ENCODE data around the gene COMT.

Gene COMT

DNA sequence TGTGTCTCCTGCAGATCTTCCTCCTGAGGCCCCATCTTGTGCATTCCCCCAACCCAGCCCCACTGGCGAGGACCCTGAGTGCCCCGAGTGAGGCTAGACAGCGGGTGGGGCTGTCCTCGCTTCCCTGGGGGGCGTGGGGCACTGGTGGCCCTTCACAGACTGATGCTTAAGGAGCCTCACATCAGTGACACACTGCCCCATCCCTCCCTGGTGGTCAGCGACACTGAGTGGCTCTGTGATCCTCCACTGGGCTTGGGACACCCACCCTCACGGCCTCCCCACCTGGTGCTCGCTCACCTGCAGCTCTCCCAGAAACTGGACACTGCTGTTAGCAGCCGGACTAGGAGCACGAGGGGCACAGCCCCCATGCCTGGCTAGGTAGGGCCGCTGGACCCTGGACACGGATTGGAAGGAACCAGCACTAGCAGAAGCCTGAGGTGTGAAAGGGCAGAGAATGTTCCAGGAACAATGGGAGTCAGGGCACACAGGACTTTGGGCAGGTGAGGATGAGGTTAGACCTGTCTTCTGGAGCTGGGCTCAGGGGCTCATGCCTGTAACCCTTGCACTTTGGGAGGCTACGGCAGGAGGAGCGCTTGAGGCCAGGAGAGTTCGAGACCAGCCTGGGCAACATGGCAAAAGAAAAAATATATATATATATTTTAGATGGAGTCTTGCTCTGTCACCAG is 23.3 kb downstream of the COMT start:
- Histone ChIP-seq H3K27me3 (ENCODE audit: control insufficient read depth in 1 of 2, insufficient read depth in 2 of 2, low read length in 2 of 2) (no peaks in the 10 kb centered on the region), H3K9me3 (ENCODE audit: control insufficient read depth in 1 of 2, low read length in 2 of 2) (no peaks in the 10 kb centered on the region), H3K36me3 (ENCODE audit: control insufficient read depth in 1 of 2, insufficient read depth in 2 of 2, low read length in 2 of 2) (peaks cover 16 to 48% of the 10 kb centered on the region in 2 donors), H3K27ac (ENCODE audit: low read depth, low read length) (no peak overlapping the region), H3K4me1 (ENCODE audit: control insufficient read depth in 1 of 2, insufficient read depth in 2 of 2, low read length in 2 of 2) (peaks cover 45 to 47% of the 10 kb centered on the region in 2 donors), H3K4me3 (ENCODE audit: low read depth in 1 of 2, low read length in 2 of 2) (peak overlapping the region in 1 of 2 donors; percentile 74), H3K9ac (ENCODE audit: low read depth in 1 of 2, low read length in 2 of 2) (no peak overlapping the region)

DNA sequence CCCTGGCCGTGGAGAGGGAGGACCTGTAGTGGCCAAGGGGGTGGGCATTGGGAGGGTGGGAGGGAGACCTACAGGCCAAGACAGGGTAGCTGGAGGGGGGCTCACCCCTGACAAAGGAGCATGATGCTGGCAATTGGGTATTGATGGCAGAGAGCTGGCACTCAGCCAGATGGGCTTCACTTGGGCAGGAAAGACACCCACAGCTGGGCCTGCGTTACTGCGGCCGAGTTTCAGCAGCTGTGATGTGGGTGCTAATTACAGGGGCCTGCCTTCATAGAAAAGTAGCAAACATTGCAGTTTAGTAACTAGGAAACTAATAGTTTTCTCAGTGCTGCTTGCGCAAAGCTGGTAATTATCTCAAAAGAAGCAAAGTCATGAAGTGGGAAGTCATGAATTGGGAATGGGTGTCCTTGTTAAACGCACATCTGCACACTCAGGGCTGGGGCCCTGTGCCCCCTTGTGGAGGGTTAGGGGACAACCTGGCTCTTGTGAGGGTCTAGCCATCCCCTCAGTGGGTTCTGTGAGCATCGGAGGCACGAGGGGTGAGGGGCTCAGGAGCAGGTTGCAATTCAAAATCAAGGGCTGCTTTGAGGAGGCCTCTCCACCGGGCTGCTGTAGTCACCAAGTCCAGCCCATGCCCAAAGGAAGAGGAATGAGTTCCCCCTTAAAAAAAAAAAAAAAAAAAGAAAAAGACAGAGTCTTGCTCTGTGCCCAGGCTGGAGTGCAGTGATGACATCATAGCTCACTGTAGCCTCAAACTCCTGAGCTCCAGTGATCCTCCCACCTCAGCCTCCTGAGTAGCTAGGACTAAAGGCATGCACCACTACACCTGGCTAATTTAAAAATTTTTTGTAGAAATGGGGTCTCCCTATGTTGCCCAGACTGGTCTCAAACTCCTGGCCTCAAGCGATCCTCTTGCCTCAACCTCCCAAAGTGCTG is 24.5 kb downstream of the COMT start:
- Histone ChIP-seq H3K4me3 (ENCODE audit: low read depth in 1 of 2, low read length in 2 of 2) (no peak overlapping the region), H3K27ac (ENCODE audit: low read depth, low read length) (no peak overlapping the region), H3K36me3 (ENCODE audit: control insufficient read depth in 1 of 2, insufficient read depth in 2 of 2, low read length in 2 of 2) (peaks cover 16 to 48% of the 10 kb centered on the region in 2 donors), H3K9ac (ENCODE audit: low read depth in 1 of 2, low read length in 2 of 2) (no peak overlapping the region), H3K27me3 (ENCODE audit: control insufficient read depth in 1 of 2, insufficient read depth in 2 of 2, low read length in 2 of 2) (no peaks in the 10 kb centered on the region), H3K4me1 (ENCODE audit: control insufficient read depth in 1 of 2, insufficient read depth in 2 of 2, low read length in 2 of 2) (peaks cover 39 to 42% of the 10 kb centered on the region in 2 donors), H3K9me3 (ENCODE audit: control insufficient read depth in 1 of 2, low read length in 2 of 2) (no peaks in the 10 kb centered on the region)

DNA sequence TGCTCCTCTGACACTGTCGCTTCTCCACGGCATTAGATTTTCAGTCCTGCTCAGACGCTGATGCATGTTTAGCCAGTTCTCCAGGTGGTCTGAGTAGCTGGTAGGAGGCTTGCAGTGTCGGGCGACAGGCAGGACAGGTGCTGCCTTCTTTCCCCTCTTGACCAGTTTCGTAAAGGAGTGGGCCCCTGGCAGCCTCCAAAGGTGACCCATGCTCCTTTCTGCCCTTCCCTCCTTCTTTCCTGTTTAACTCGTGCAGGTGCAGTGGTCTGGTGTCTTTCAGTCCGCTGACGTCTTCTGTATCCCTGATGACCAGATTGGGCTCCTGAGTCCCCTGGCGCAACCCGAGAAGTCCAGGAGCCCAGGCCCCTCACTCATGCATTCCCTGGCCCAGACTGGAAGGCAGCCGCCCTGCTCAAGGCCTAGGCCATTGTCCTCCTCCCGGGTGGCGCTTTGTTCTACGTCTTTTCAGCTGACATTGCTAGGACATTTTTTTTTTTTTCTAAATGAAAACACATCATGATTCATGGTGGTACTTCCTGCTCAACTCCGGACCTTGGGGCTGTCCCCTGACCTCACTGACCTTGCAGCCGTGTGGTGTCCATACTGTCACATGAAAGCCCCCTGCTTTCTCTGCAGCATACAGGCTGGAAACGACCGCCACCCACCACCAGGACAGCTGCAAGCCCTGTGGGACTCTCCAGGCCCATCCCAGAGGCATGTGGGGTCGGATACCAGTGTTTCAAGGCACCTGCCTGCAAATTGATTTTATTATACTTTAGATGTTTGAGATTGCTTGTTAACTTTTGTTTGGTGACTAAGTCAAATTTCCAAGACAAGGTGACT is 25.6 kb downstream of the COMT start:
- H3K27me3 ChIP-seq (ENCODE audit: control insufficient read depth in 1 of 2, insufficient read depth in 2 of 2, low read length in 2 of 2): no peaks in the 10 kb centered on the region
- H3K27ac ChIP-seq (ENCODE audit: low read depth, low read length): no peak overlapping the region
- peaks cover 16 to 48% of the 10 kb centered on the region in 2 donors for H3K36me3 ChIP-seq (ENCODE audit: control insufficient read depth in 1 of 2, insufficient read depth in 2 of 2, low read length in 2 of 2)
- no peak overlapping the region for H3K4me3 ChIP-seq (ENCODE audit: low read depth in 1 of 2, low read length in 2 of 2)
- no peak overlapping the region for H3K9ac ChIP-seq (ENCODE audit: low read depth in 1 of 2, low read length in 2 of 2)
- no peaks in the 10 kb centered on the region for H3K9me3 ChIP-seq (ENCODE audit: control insufficient read depth in 1 of 2, low read length in 2 of 2)
- peaks cover 34% of the 10 kb centered on the region in 2 donors for H3K4me1 ChIP-seq (ENCODE audit: control insufficient read depth in 1 of 2, insufficient read depth in 2 of 2, low read length in 2 of 2)

DNA sequence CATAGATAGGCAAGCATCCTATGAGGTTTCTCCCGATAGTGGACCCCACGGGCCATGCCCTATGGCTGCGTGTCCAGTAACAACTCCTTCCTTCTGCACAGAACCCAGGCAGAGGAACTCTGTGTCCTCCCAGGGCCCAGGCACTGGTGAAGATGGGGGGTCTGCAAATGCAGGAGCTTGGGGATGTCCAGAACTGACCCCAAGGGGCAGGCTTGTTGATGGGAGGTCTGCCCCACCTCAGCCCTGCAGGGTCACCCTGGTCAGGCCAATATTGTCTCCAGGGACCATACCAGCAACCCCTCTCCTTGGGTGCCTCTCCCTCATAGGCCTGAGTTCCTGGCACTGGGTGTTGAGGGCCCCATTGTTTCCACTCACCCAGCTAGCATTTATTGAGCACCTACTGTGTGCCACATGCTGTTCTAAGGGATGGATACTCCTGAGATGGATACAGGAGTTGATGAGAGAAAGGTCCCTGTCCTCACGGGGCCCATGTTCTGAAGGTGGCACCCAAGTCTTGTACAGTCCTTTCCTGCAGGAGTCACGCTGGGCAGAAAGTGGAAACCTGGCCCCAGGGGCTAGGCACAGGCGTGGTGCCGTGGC is 26.4 kb downstream of the COMT start:
- Histone ChIP-seq H3K36me3 (ENCODE audit: control insufficient read depth in 1 of 2, insufficient read depth in 2 of 2, low read length in 2 of 2) (peaks cover 16 to 48% of the 10 kb centered on the region in 2 donors), H3K27ac (ENCODE audit: low read depth, low read length) (no peak overlapping the region), H3K4me1 (ENCODE audit: control insufficient read depth in 1 of 2, insufficient read depth in 2 of 2, low read length in 2 of 2) (peaks cover 26% of the 10 kb centered on the region in 2 donors), H3K9ac (ENCODE audit: low read depth in 1 of 2, low read length in 2 of 2) (no peak overlapping the region), H3K9me3 (ENCODE audit: control insufficient read depth in 1 of 2, low read length in 2 of 2) (no peaks in the 10 kb centered on the region), H3K27me3 (ENCODE audit: control insufficient read depth in 1 of 2, insufficient read depth in 2 of 2, low read length in 2 of 2) (no peaks in the 10 kb centered on the region), H3K4me3 (ENCODE audit: low read depth in 1 of 2, low read length in 2 of 2) (no peak overlapping the region)

DNA sequence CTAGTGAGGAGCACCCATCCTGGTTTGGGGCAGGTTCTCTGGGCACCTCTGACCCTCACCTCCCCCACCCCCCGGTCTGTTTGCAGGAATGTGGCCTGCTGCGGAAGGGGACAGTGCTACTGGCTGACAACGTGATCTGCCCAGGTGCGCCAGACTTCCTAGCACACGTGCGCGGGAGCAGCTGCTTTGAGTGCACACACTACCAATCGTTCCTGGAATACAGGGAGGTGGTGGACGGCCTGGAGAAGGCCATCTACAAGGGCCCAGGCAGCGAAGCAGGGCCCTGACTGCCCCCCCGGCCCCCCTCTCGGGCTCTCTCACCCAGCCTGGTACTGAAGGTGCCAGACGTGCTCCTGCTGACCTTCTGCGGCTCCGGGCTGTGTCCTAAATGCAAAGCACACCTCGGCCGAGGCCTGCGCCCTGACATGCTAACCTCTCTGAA is 26.9 kb downstream of the COMT start:
- no peaks in the 10 kb centered on the region for H3K9me3 ChIP-seq (ENCODE audit: control insufficient read depth in 1 of 2, low read length in 2 of 2)
- H3K27ac ChIP-seq (ENCODE audit: low read depth, low read length): no peak overlapping the region
- H3K36me3 ChIP-seq (ENCODE audit: control insufficient read depth in 1 of 2, insufficient read depth in 2 of 2, low read length in 2 of 2): peaks cover 16 to 48% of the 10 kb centered on the region in 2 donors
- H3K4me3 ChIP-seq (ENCODE audit: low read depth in 1 of 2, low read length in 2 of 2): no peak overlapping the region
- H3K27me3 ChIP-seq (ENCODE audit: control insufficient read depth in 1 of 2, insufficient read depth in 2 of 2, low read length in 2 of 2): no peaks in the 10 kb centered on the region
- peaks cover 23 to 26% of the 10 kb centered on the region in 2 donors for H3K4me1 ChIP-seq (ENCODE audit: control insufficient read depth in 1 of 2, insufficient read depth in 2 of 2, low read length in 2 of 2)
- no peak overlapping the region for H3K9ac ChIP-seq (ENCODE audit: low read depth in 1 of 2, low read length in 2 of 2)

DNA sequence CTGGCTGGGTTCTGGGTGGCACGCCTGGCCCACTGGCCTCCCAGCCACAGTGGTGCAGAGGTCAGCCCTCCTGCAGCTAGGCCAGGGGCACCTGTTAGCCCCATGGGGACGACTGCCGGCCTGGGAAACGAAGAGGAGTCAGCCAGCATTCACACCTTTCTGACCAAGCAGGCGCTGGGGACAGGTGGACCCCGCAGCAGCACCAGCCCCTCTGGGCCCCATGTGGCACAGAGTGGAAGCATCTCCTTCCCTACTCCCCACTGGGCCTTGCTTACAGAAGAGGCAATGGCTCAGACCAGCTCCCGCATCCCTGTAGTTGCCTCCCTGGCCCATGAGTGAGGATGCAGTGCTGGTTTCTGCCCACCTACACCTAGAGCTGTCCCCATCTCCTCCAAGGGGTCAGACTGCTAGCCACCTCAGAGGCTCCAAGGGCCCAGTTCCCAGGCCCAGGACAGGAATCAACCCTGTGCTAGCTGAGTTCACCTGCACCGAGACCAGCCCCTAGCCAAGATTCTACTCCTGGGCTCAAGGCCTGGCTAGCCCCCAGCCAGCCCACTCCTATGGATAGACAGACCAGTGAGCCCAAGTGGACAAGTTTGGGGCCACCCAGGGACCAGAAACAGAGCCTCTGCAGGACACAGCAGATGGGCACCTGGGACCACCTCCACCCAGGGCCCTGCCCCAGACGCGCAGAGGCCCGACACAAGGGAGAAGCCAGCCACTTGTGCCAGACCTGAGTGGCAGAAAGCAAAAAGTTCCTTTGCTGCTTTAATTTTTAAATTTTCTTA is 27.8 kb downstream of the COMT start:
- no peaks in the 10 kb centered on the region for H3K9me3 ChIP-seq (ENCODE audit: control insufficient read depth in 1 of 2, low read length in 2 of 2)
- H3K9ac ChIP-seq (ENCODE audit: low read depth in 1 of 2, low read length in 2 of 2): no peak overlapping the region
- no peak overlapping the region for H3K4me3 ChIP-seq (ENCODE audit: low read depth in 1 of 2, low read length in 2 of 2)
- H3K36me3 ChIP-seq (ENCODE audit: control insufficient read depth in 1 of 2, insufficient read depth in 2 of 2, low read length in 2 of 2): peaks cover 11 to 39% of the 10 kb centered on the region in 2 donors
- H3K27ac ChIP-seq (ENCODE audit: low read depth, low read length): no peak overlapping the region
- H3K27me3 ChIP-seq (ENCODE audit: control insufficient read depth in 1 of 2, insufficient read depth in 2 of 2, low read length in 2 of 2): no peaks in the 10 kb centered on the region
- peaks cover 14 to 17% of the 10 kb centered on the region in 2 donors for H3K4me1 ChIP-seq (ENCODE audit: control insufficient read depth in 1 of 2, insufficient read depth in 2 of 2, low read length in 2 of 2)

DNA sequence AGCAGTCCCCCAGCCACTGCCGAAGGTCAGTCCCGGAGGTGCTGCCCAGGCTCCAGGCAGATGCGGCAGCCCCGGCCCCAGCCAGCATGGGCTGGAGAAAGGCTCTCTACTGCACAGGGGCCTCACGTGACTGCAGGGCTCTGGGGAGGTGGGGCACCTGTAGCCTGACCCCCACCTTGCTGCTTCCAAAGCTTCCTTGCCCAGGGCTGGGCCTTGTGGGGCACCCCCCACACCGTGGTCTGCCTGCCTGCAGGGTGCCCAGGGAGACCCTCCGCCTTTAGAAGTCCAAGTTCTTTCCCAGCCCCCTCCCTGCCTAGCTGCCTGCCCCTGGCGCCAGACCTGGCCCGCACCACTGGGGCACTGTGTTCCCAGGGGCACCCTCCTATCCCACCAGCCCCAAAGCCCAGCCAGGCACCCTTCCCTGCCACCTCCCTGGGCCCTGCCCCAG is 28.5 kb downstream of the COMT start:
- Histone ChIP-seq H3K27me3 (ENCODE audit: control insufficient read depth in 1 of 2, insufficient read depth in 2 of 2, low read length in 2 of 2) (no peaks in the 10 kb centered on the region), H3K4me1 (ENCODE audit: control insufficient read depth in 1 of 2, insufficient read depth in 2 of 2, low read length in 2 of 2) (peaks cover 7 to 11% of the 10 kb centered on the region in 2 donors), H3K4me3 (ENCODE audit: low read depth in 1 of 2, low read length in 2 of 2) (no peak overlapping the region), H3K9ac (ENCODE audit: low read depth in 1 of 2, low read length in 2 of 2) (no peak overlapping the region), H3K36me3 (ENCODE audit: control insufficient read depth in 1 of 2, insufficient read depth in 2 of 2, low read length in 2 of 2) (peaks cover 11 to 32% of the 10 kb centered on the region in 2 donors), H3K9me3 (ENCODE audit: control insufficient read depth in 1 of 2, low read length in 2 of 2) (no peaks in the 10 kb centered on the region), H3K27ac (ENCODE audit: low read depth, low read length) (no peak overlapping the region)

DNA sequence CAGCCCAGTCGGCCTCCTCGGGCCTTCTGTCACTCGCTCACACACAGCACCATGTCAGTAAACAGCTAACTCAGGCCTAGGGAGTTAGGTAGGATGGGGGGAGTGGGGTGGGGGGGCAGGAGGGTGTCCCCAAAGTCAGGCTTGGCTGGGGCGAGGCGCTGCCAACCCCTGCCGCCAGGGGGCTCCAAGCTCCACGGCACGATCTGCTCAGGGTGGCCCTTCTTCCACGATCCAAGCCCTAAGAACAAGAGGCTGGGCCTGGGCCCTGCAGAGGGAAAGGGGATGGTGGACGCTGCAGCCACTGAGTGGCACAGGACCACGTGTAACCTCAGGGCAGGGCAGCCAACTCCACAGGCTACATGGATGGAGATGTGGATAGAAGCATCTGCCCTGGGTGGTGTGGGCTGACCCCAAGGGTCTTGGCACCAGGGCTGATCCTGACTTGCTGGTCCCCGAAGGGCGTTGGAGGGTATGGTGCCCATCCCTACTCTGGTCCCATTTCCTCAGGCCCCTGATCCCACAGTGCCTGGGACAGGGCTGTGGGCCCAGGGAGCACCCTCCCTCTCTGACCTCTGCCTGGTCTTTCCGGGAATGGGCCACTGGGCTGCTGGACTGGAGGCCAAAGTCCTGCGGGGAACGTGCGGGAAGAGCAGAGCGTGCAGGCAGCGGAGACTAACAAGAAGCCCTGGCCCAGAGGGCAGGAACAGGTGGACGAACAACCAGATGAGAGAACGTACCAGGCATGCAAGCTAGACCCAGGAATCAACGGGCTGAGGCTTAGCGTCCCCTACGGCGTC is 29.1 kb downstream of the COMT start:
- Histone ChIP-seq H3K4me1 (ENCODE audit: control insufficient read depth in 1 of 2, insufficient read depth in 2 of 2, low read length in 2 of 2) (peaks cover 7 to 11% of the 10 kb centered on the region in 2 donors), H3K9ac (ENCODE audit: low read depth in 1 of 2, low read length in 2 of 2) (peak overlapping the region in 1 of 2 donors; percentile 39), H3K4me3 (ENCODE audit: low read depth in 1 of 2, low read length in 2 of 2) (no peak overlapping the region), H3K27ac (ENCODE audit: low read depth, low read length) (no peak overlapping the region), H3K27me3 (ENCODE audit: control insufficient read depth in 1 of 2, insufficient read depth in 2 of 2, low read length in 2 of 2) (no peaks in the 10 kb centered on the region), H3K9me3 (ENCODE audit: control insufficient read depth in 1 of 2, low read length in 2 of 2) (no peaks in the 10 kb centered on the region), H3K36me3 (ENCODE audit: control insufficient read depth in 1 of 2, insufficient read depth in 2 of 2, low read length in 2 of 2) (peaks cover 11 to 31% of the 10 kb centered on the region in 2 donors)
